CD14-positive monocyte (primary cell): Measurements from ENCODE around the gene C10orf71. TPM values are rescaled to one million over a fixed set of nuclear protein-coding genes. Genes with fewer than 3 reads are reported as not detected.

Experiments
- DNase-seq, 3 donors: peaks; one replicate each; pipeline ENCODE4 v3.0.0-alpha.2; 2011 to 2022
- H2AFZ ChIP-seq: 2 replicates; pipeline ENCODE4 v1.6.0; 2012; ENCODE audit warnings: mild to moderate bottlenecking, low read depth, low read length, inconsistent platforms; ENCODE audit not compliant: insufficient read depth, poor library complexity, severe bottlenecking
- H3K27ac ChIP-seq, 2 donors: 1 replicate in 1 of 2; 2 replicates in 1 of 2; pipeline ENCODE4 v1.5.1; 2012 to 2013; ENCODE audit warnings: low read length in 2 of 2, control low read depth in 1 of 2, inconsistent platforms in 1 of 2, low read depth in 1 of 2, mild to moderate bottlenecking in 1 of 2
- H3K27me3 ChIP-seq, 2 donors: one replicate each; pipeline versions ENCODE4 v1.6.0 to v1.6.1; 2011 to 2013; ENCODE audit warnings: low read length in 2 of 2; ENCODE audit not compliant: control insufficient read depth in 2 of 2, insufficient read depth in 2 of 2
- H3K36me3 ChIP-seq, 2 donors: replicated peaks in 1 of 2; 1 replicate in 1 of 2; 2 replicates in 1 of 2; pipeline versions ENCODE4 v1.5.1 to v1.6.1; 2012 to 2013; ENCODE audit warnings: low read length in 2 of 2, control low read depth in 1 of 2, inconsistent platforms in 1 of 2, mild to moderate bottlenecking in 1 of 2; ENCODE audit not compliant: insufficient read depth in 2 of 2, control insufficient read depth in 1 of 2
- H3K4me1 ChIP-seq, 2 donors: 1 replicate in 1 of 2; 2 replicates in 1 of 2; pipeline versions ENCODE4 v1.5.1 to v1.6.1; 2012 to 2013; ENCODE audit warnings: low read length in 2 of 2, control low read depth in 1 of 2, inconsistent platforms in 1 of 2, mild to moderate bottlenecking in 1 of 2, moderate library complexity in 1 of 2; ENCODE audit not compliant: insufficient read depth in 2 of 2, control insufficient read depth in 1 of 2
- H3K4me2 ChIP-seq: replicated peaks from 2 replicates; pipeline ENCODE3; 2012; ENCODE audit warnings: low read length, moderate library complexity, mild to moderate bottlenecking; ENCODE audit not compliant: poor library complexity, severe bottlenecking; ENCODE audit errors: extremely low read depth
- H3K4me3 ChIP-seq, 3 experiments: fragments of 200-600 bp in 1 of 3; sonication (generic) in 1 of 3; replicated peaks in 1 of 3; 1 replicate in 2 of 3; 2 replicates in 1 of 3; pipeline ENCODE4 v1.5.1; 2011 to 2013; ENCODE audit warnings: low read length in 3 of 3, mild to moderate bottlenecking in 3 of 3, control low read depth in 2 of 3, low read depth in 2 of 3, inconsistent platforms in 1 of 3, moderate library complexity in 1 of 3
- H3K79me2 ChIP-seq: 2 replicates; pipeline ENCODE4 v1.6.0; 2012; ENCODE audit warnings: mild to moderate bottlenecking, control low read depth, inconsistent platforms, low read length, moderate library complexity; ENCODE audit not compliant: insufficient read depth
- H3K9ac ChIP-seq: 2 replicates; pipeline ENCODE4 v1.6.0; 2017; ENCODE audit warnings: low read length, mild to moderate bottlenecking; ENCODE audit not compliant: insufficient read depth, poor library complexity, severe bottlenecking
- H3K9me3 ChIP-seq, 2 donors: replicated peaks in 1 of 2; 1 replicate in 1 of 2; 2 replicates in 1 of 2; pipeline versions ENCODE4 v1.5.1 to v1.6.1; 2012 to 2013; ENCODE audit warnings: low read length in 2 of 2, control low read depth in 1 of 2; ENCODE audit not compliant: control insufficient read depth in 1 of 2, insufficient read depth in 1 of 2
- H4K20me1 ChIP-seq: 2 replicates; pipeline ENCODE4 v1.6.0; 2012; ENCODE audit warnings: mild to moderate bottlenecking, low read length, control low read depth, moderate library complexity; ENCODE audit not compliant: insufficient read depth
- H3K27ac Mint-ChIP-seq, 7 donors: one replicate each; pipeline ENCODE4 v1.8.0; 2020; ENCODE audit warnings: mild to moderate bottlenecking in 7 of 7, mixed read lengths in 7 of 7, moderate library complexity in 6 of 7, inconsistent platforms in 2 of 7
- H3K27me3 Mint-ChIP-seq, 3 donors: one replicate each; pipeline ENCODE4 v1.8.0; 2021 to 2022; ENCODE audit warnings: low read depth in 3 of 3, mild to moderate bottlenecking in 3 of 3, mixed read lengths in 3 of 3, moderate library complexity in 3 of 3, inconsistent platforms in 1 of 3
- H3K36me3 Mint-ChIP-seq, 2 donors: one replicate each; pipeline ENCODE4 v1.8.0; 2020; ENCODE audit warnings: mixed read lengths in 2 of 2, inconsistent platforms in 1 of 2, mild to moderate bottlenecking in 1 of 2
- H3K4me1 Mint-ChIP-seq: one replicate; pipeline ENCODE4 v1.8.0; 2020; ENCODE audit warnings: mild to moderate bottlenecking, mixed read lengths
- H3K4me3 Mint-ChIP-seq, 2 donors: one replicate each; pipeline ENCODE4 v1.8.0; 2020; ENCODE audit warnings: mild to moderate bottlenecking in 2 of 2, mixed read lengths in 2 of 2, moderate library complexity in 1 of 2
- H3K9me3 Mint-ChIP-seq, 7 donors: one replicate each; pipeline ENCODE4 v1.8.0; 2020 to 2022; ENCODE audit warnings: mixed read lengths in 7 of 7, mild to moderate bottlenecking in 6 of 7, moderate library complexity in 6 of 7, inconsistent platforms in 2 of 7
- WGBS: methylation state at CpG from one replicate; pipeline ENCODE4 v1.1.5; 2013; ENCODE audit warnings: missing lambda C conversion rate; ENCODE audit not compliant: insufficient coverage; 5-methylcytosine and 5-hydroxymethylcytosine counted together
- intact Hi-C, 2 donors: fragments of 100-400 bp; cut with micrococcal nuclease; formaldehyde crosslinking; loops; one replicate each; pipeline versions ENCODE4 v1.15.0 to v1.15.1; 2023
- polyA plus RNA-seq, 3 donors: library from polyadenylated mRNA; depleted of rRNA in 1 of 3; unstranded in 2 of 3; stranded (reverse) in 1 of 3; fragments of 300-500 nt in 2 of 3; fragments of >200 nt in 1 of 3; fragmentation: Illumina TruSeq in 2 of 3; gene quantifications; 1 replicate in 2 of 3; 2 replicates in 1 of 3; pipeline ENCODE4 v1.2.3, GENCODE V29; 2012 to 2021
- TF ChIP-seq, protein P1 (sequence below): fragments of 200-600 bp; IDR thresholded peaks from one replicate; pipeline ENCODE4 v1.8.0; 2022; ENCODE audit warnings: antibody characterized with exemption, mild to moderate bottlenecking

C10orf71 gene
- polyA plus RNA-seq, 3 donors: not detected

DNA sequence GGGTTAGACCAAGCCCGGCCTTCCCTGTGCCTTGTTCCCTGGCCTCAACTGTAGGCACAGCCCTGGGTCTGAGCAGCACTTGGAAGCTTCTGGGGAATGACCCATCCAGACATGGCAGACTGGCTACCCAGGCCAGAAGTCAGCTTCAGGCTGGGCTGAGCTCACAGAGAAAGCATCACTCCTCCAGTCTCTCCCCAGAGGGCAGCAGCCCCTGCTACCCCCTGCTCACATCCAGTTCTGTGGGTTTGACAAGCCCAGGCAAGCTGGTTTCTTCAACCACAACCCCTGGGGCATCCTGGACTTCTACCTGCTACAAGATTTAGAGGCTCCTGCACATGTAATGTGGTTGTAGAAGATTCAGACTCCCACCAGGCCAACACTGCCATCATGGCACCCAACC, 9.0 kb downstream of the C10orf71 start:
- 100% methylated on average over 1 of the region's 1 CpG for WGBS
- Histone ChIP-seq H3K27me3 (no peaks in the 10 kb centered on the region), H3K36me3 (no peaks in the 10 kb centered on the region), H3K4me2 (no peak overlapping the region), H3K9me3 (no peaks in the 10 kb centered on the region), H4K20me1 (no peaks in the 10 kb centered on the region), H3K79me2 (no peaks in the 10 kb centered on the region), H3K27ac (no peak overlapping the region), H3K4me3 (no peak overlapping the region), H2AFZ (no peak overlapping the region), H3K9ac (no peak overlapping the region), H3K4me1 (peaks cover 37 to 39% of the 10 kb centered on the region in 2 donors)
- H3K4me1 Mint-ChIP-seq: peaks cover 41% of the 10 kb centered on the region
- no peak overlapping the region for H3K27ac Mint-ChIP-seq
- peaks cover 3 to 13% (median 10%) of the 10 kb centered on the region in 3 donors for H3K27me3 Mint-ChIP-seq
- H3K9me3 Mint-ChIP-seq: peaks cover 0 to 6% (median 0%) of the 10 kb centered on the region in 7 donors
- TF ChIP-seq, protein P1, sequence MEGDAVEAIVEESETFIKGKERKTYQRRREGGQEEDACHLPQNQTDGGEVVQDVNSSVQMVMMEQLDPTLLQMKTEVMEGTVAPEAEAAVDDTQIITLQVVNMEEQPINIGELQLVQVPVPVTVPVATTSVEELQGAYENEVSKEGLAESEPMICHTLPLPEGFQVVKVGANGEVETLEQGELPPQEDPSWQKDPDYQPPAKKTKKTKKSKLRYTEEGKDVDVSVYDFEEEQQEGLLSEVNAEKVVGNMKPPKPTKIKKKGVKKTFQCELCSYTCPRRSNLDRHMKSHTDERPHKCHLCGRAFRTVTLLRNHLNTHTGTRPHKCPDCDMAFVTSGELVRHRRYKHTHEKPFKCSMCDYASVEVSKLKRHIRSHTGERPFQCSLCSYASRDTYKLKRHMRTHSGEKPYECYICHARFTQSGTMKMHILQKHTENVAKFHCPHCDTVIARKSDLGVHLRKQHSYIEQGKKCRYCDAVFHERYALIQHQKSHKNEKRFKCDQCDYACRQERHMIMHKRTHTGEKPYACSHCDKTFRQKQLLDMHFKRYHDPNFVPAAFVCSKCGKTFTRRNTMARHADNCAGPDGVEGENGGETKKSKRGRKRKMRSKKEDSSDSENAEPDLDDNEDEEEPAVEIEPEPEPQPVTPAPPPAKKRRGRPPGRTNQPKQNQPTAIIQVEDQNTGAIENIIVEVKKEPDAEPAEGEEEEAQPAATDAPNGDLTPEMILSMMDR: no peak
- H3K4me3 Mint-ChIP-seq: no peak overlapping the region
- no peak for DNase-seq
- intact Hi-C loops: loop anchor here (5.0 kb wide), 2 partner anchors 36 to 46 kb away; no protein-coding TSS in a partner anchor
- H3K36me3 Mint-ChIP-seq: no peaks in the 10 kb centered on the region

GRCh38 chr10:49308881-49309280, 9.9 kb downstream of the C10orf71 start:
- Histone ChIP-seq H2AFZ (peak overlapping the region; percentile 53), H3K27me3 (no peaks in the 10 kb centered on the region), H3K79me2 (no peaks in the 10 kb centered on the region), H4K20me1 (no peaks in the 10 kb centered on the region), H3K36me3 (no peaks in the 10 kb centered on the region), H3K27ac (peak overlapping the region in 1 of 2 donors; percentile 96), H3K4me3 (no peak overlapping the region), H3K9me3 (no peaks in the 10 kb centered on the region), H3K4me1 (peaks cover 37 to 39% of the 10 kb centered on the region in 2 donors), H3K9ac (no peak overlapping the region), H3K4me2 (no peak overlapping the region)
- H3K4me1 Mint-ChIP-seq: peaks cover 50% of the 10 kb centered on the region
- WGBS: 98% methylated on average over 5 of the region's 5 CpGs
- peaks cover 3 to 9% (median 7%) of the 10 kb centered on the region in 3 donors for H3K27me3 Mint-ChIP-seq
- H3K4me3 Mint-ChIP-seq: no peak overlapping the region
- DNase-seq: no peak
- intact Hi-C loops: loop anchor here (5.0 kb wide), 2 partner anchors 37 to 47 kb away; no protein-coding TSS in a partner anchor
- H3K36me3 Mint-ChIP-seq: no peaks in the 10 kb centered on the region
- TF ChIP-seq, protein P1: no peak
- peak overlapping the region in 6 of 7 donors; percentile 43 to 94 (median 92) for H3K27ac Mint-ChIP-seq
- H3K9me3 Mint-ChIP-seq: peaks cover 0 to 6% (median 0%) of the 10 kb centered on the region in 7 donors
